Astrocyte (in vitro differentiated cells and primary cell): ENCODE measurements around the gene RTN3.

ENCODE experiments used
- CTCF ChIP-seq: IDR thresholded peaks from 2 replicates; pipeline ENCODE4 v1.5.1; 2011; ENCODE audit warnings: low read depth, mild to moderate bottlenecking, inconsistent platforms, low read length, moderate library complexity; ENCODE audit not compliant: insufficient read depth
- EZH2 ChIP-seq: IDR thresholded peaks from 2 replicates; pipeline ENCODE4 v1.6.1; 2012; ENCODE audit warnings: mild to moderate bottlenecking, low read length, inconsistent platforms; ENCODE audit not compliant: insufficient read depth

GRCh38 chr11:63795066-63795465 lies 113.8 kb downstream of the RTN3 start:
- no peak for TF ChIP-seq CTCF
- no peak for TF ChIP-seq EZH2
